ENCODE results near the gene NCAM1. TPM values are rescaled to one million over a fixed set of nuclear protein-coding genes. Genes with fewer than 3 reads are reported as not detected.

NCAM1 gene
- total RNA-seq, 2 donors from 2014 or later = 225 to 229 TPM

DNA sequence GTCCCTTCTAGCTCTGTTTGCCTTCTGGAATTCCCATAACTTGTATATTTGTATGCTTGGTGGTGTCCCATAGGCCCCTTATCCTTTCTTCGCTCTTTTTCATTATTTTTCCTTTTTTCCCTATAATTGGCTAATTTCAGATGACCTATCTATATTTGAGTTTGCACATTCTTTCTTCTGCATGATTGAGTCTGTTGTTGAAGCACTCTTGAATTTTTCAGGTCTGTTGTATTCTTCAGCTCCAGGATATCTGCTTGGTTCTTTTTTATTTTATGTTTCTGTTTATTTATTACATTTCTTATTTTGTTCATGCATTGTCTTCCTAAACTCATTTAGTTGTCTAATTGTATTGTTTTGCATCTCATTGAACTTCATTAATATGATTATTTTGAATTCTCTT is 28.0 kb downstream of the NCAM1 start:
- TF ChIP-seq, protein P1, sequence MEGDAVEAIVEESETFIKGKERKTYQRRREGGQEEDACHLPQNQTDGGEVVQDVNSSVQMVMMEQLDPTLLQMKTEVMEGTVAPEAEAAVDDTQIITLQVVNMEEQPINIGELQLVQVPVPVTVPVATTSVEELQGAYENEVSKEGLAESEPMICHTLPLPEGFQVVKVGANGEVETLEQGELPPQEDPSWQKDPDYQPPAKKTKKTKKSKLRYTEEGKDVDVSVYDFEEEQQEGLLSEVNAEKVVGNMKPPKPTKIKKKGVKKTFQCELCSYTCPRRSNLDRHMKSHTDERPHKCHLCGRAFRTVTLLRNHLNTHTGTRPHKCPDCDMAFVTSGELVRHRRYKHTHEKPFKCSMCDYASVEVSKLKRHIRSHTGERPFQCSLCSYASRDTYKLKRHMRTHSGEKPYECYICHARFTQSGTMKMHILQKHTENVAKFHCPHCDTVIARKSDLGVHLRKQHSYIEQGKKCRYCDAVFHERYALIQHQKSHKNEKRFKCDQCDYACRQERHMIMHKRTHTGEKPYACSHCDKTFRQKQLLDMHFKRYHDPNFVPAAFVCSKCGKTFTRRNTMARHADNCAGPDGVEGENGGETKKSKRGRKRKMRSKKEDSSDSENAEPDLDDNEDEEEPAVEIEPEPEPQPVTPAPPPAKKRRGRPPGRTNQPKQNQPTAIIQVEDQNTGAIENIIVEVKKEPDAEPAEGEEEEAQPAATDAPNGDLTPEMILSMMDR (IDR thresholded peaks at IDR 0.05) = no peak
- Histone ChIP-seq H3K27me3 (no peaks in the 10 kb centered on the region), H3K27ac (no peak overlapping the region), H3K4me1 (no peaks in the 10 kb centered on the region), H3K4me3 (no peak overlapping the region), H3K9me3 (peaks cover 0 to 24% of the 10 kb centered on the region in 2 donors), H3K36me3 (no peaks in the 10 kb centered on the region)
- DNase-seq (ENCODE audit: low spot score) = no peak

DNA sequence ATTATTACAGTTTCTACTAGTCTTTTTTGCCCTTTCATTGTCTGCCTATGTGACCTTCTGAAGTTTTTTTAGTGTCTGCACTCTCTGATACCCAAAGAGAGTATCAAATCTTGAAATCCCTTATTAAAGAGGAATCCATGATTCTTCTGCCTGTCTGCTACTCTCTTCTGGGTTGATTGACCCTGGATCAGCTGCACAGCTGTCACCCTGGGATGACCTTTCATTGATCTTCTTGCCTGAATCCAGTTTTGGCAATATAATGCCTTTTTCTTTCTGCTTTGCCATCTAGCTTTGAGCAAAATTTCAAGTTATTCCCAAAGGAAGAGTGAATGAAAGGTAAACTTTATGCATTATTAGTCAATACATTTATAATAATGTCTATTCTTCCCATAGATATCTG is 32.6 kb downstream of the NCAM1 start:
- no peak overlapping the region for H3K27ac ChIP-seq
- no peaks in the 10 kb centered on the region for H3K27me3 ChIP-seq
- no peaks in the 10 kb centered on the region for H3K36me3 ChIP-seq
- peaks cover 0 to 18% of the 10 kb centered on the region in 2 donors for H3K4me1 ChIP-seq
- TF ChIP-seq, protein P1 (IDR thresholded peaks at IDR 0.05) = no peak
- no peak overlapping the region for H3K4me3 ChIP-seq
- DNase-seq (ENCODE audit: low spot score) = no peak
- H3K9me3 ChIP-seq = peaks cover 0 to 11% of the 10 kb centered on the region in 2 donors

DNA sequence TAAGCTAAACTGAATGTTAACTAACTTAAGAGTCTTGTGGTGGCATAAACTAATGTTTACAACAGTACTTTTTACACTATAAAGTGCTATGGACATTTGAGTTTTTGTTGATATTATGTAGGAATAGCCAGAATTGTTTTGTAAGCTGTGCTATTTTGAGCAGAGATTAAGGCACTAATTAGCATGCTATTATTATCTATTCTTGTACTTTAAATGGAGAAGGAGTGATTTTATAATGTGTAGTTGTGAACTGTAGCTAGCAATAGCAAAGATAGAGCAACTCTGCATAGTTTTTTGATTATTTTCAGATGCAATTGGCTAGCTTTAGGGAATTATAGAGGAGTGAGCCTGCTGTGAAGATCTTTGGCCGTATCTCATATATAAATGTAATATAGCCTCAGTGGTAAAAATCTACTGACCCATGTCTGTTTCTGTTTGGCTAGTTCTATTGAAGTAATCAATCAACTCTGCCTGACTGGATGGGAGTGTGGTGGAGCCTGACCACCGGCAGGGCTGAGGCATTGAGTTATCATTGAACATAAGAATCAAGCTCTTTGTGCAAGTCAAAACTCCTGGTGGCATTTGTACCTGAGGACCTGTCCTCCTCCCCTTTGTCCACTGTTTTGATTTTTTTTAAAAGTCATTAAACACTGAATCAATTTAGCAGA is 34.3 kb downstream of the NCAM1 start:
- Histone ChIP-seq H3K4me3 (no peak overlapping the region), H3K4me1 (peaks cover 0 to 18% of the 10 kb centered on the region in 2 donors), H3K36me3 (no peaks in the 10 kb centered on the region), H3K9me3 (no peaks in the 10 kb centered on the region), H3K27me3 (no peaks in the 10 kb centered on the region), H3K27ac (peak overlapping the region in 1 of 2 donors; percentile 4)
- no peak for DNase-seq (ENCODE audit: low spot score)
- TF ChIP-seq, protein P1 (IDR thresholded peaks at IDR 0.05) = no peak

DNA sequence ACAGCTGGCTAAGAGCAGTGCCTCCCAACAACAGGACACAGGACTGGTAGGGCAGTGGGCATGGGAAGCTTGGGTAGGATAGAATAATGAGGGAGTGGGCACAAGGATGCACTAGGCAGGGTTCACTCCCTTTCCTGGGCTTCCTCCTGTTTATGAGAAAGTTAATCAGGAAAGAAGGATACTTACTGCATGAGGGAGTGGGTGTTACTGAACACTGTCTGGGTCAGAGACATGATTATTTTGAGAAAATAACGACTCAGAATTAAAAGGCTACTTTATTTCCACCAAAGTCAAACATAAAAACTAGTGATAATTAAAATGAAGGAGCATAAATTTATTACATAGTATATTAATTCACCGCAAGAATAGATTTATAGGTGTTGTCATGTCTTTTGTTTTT is 35.8 kb downstream of the NCAM1 start:
- TF ChIP-seq, protein P1 (IDR thresholded peaks at IDR 0.05) = no peak
- Histone ChIP-seq H3K9me3 (no peaks in the 10 kb centered on the region), H3K27ac (no peak overlapping the region), H3K4me1 (peaks cover 0 to 27% of the 10 kb centered on the region in 2 donors), H3K4me3 (no peak overlapping the region), H3K27me3 (no peaks in the 10 kb centered on the region), H3K36me3 (no peaks in the 10 kb centered on the region)
- no peak for DNase-seq (ENCODE audit: low spot score)

DNA sequence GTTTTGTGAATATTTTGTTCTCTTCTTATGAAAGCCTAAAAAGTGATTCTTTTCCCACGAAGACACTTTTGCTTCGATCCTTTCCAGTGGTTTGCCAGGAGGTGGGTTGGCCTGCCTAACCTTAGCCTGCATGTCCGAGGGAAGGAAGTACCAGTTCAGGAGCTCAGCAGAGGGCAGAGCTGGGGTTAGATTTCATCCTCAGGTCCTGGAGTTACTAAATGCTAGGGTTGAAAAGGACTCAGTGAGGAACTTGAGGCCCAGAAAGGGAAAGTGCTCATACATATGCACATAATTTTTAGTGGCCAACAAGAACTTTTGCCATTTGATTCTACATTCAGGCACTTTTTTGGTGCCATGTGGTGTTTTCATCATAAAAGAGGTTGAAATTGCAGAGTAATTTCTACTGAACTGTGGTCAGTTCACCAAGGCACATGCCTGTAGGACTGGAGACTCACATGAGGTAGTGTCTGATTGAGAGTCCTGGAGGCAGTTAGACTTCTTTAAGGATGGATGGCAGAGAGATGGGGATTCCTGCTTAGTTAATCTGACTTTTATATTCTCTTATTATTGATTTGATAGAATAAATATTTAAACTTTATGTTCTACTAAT is 36.7 kb downstream of the NCAM1 start:
- Histone ChIP-seq H3K27ac (no peak overlapping the region), H3K4me1 (peaks cover 0 to 27% of the 10 kb centered on the region in 2 donors), H3K4me3 (no peak overlapping the region), H3K36me3 (no peaks in the 10 kb centered on the region), H3K9me3 (no peaks in the 10 kb centered on the region), H3K27me3 (no peaks in the 10 kb centered on the region)
- TF ChIP-seq, protein P1 (IDR thresholded peaks at IDR 0.05) = no peak
- DNase-seq (ENCODE audit: low spot score) = no peak
